Right atrium auricular region (tissue), 2 donors: Measurements from ENCODE around the gene GAL3ST2. TPM values are rescaled to one million over a fixed set of nuclear protein-coding genes. Genes with fewer than 3 reads are reported as not detected.
"Not testable (repeated sequence)": the region's sequence is repeated elsewhere in the genome, so short reads cannot be mapped to it uniquely, and the experiment has no call there.

Source experiments
- DNase-seq: peaks from one replicate; pipeline ENCODE4 v3.0.0-alpha.2; 2019; ENCODE audit warnings: low spot score
- H3K27ac ChIP-seq, 2 donors: fragments of 200-600 bp; sonication (generic); 1 replicate in 1 of 2; 2 replicates in 1 of 2; pipeline ENCODE4 v1.5.1; 2016 to 2019
- H3K27me3 ChIP-seq, 2 donors: fragments of 200-600 bp; sonication (generic); one replicate each; pipeline versions ENCODE4 v1.5.1 to v1.6.0; 2017 to 2019
- H3K36me3 ChIP-seq: fragments of 200-600 bp; sonication (generic); one replicate; pipeline ENCODE4 v1.5.1; 2016
- H3K4me1 ChIP-seq, 2 donors: fragments of 200-600 bp; sonication (generic); one replicate each; pipeline versions ENCODE4 v1.5.1 to v1.6.0; 2017 to 2019
- H3K4me3 ChIP-seq, 2 donors: fragments of 200-600 bp; sonication (generic); 1 replicate in 1 of 2; 2 replicates in 1 of 2; pipeline ENCODE4 v1.5.1; 2017 to 2019; ENCODE audit warnings: mild to moderate bottlenecking in 1 of 2, moderate library complexity in 1 of 2
- H3K9me3 ChIP-seq, 2 donors: fragments of 200-600 bp; sonication (generic); one replicate each; pipeline ENCODE4 v1.5.1; 2019
- CTCF ChIP-seq, 2 donors: fragments of 200-600 bp; sonication (generic); IDR thresholded peaks; one replicate each; pipeline ENCODE4 v1.5.1; 2019; ENCODE audit warnings: antibody characterized with exemption in 2 of 2
- total RNA-seq, 2 donors: library from RNA; depleted of rRNA; stranded (reverse); fragments of >200 nt; gene quantifications; one replicate each; pipeline ENCODE4 v1.1.0, GENCODE V29; 2016

GAL3ST2 gene
- total RNA-seq, 2 donors from 2014 or later, result 0.56 to 1.1 TPM

- no peaks in the 10 kb centered on the region for H3K27me3 ChIP-seq
- no peak for TF ChIP-seq CTCF (IDR thresholded peaks at IDR 0.05)
- H3K27ac ChIP-seq, result no peak overlapping the region
- no peaks in the 10 kb centered on the region for H3K9me3 ChIP-seq
- no peaks in the 10 kb centered on the region for H3K36me3 ChIP-seq
- peaks cover 0 to 5% of the 10 kb centered on the region in 2 donors for H3K4me1 ChIP-seq
- no peak overlapping the region for H3K4me3 ChIP-seq
- peak; percentile 57 for DNase-seq
Observed at GRCh38 chr2:241817126-241817820, 40.7 kb downstream of the GAL3ST2 start.

GRCh38 chr2:241817821-241818215 lies 41.2 kb downstream of the GAL3ST2 start:
- H3K27ac ChIP-seq, H3K36me3 ChIP-seq, H3K9me3 ChIP-seq, H3K4me1 ChIP-seq, H3K4me3 ChIP-seq, H3K27me3 ChIP-seq: not testable (repeated sequence)
- peak; percentile 47 for DNase-seq

DNA sequence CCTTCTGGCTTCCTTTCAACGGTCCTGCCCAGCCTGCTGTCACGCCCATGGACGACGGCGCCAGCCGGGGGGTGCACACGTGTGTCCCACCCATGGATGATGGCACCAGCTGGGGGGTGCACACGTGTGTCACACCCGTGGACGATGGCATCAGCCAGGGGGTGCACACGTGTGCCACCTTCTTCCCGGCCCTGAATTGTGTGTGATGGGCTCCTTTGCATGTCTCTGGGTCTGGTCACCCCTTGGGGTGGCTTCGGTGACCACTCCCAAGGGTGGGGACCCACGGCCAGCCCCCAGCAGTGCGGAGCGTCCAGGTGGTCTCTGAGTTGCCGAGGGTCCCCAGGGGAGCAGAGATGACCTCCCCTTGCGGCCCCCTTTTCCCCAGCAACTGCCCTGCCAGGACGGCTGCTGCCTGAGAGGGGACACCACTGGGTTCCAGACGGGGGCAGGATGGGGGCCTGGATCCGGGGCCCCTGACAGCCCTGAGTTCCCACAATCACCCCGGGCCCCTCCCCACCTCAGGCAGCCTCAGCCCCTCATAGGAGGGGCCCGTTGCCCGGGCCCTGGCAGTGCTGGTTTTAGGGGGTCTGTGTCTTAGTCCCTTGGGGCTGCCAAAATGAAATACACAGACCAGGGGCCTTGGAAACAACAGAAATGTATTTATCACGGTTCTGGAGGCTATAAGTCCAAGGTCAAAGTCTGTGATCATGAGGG lies 41.8 kb downstream of the GAL3ST2 start:
- DNase-seq, result no peak
- no peak for TF ChIP-seq CTCF (IDR thresholded peaks at IDR 0.05)

GRCh38 chr2:241818943-241819270 lies 42.3 kb downstream of the GAL3ST2 start:
- H3K36me3 ChIP-seq, result no peaks in the 10 kb centered on the region
- no peak for TF ChIP-seq CTCF (IDR thresholded peaks at IDR 0.05)
- DNase-seq, result peak; percentile 56
- no peak overlapping the region for H3K27ac ChIP-seq
- H3K27me3 ChIP-seq, result no peaks in the 10 kb centered on the region
- peaks cover 0 to 5% of the 10 kb centered on the region in 2 donors for H3K4me1 ChIP-seq
- H3K9me3 ChIP-seq, result no peaks in the 10 kb centered on the region
- no peak overlapping the region for H3K4me3 ChIP-seq

More for the DNA sequence above, 41.8 kb downstream of the GAL3ST2 start:
- Histone ChIP-seq H3K27ac (no peak overlapping the region), H3K4me3 (no peak overlapping the region), H3K27me3 (no peaks in the 10 kb centered on the region), H3K9me3 (no peaks in the 10 kb centered on the region), H3K36me3 (no peaks in the 10 kb centered on the region), H3K4me1 (peaks cover 0 to 5% of the 10 kb centered on the region in 2 donors)

- not testable (repeated sequence) for H3K27ac ChIP-seq, H3K27me3 ChIP-seq, H3K4me1 ChIP-seq, H3K36me3 ChIP-seq, H3K9me3 ChIP-seq, H3K4me3 ChIP-seq
- DNase-seq, result peak; percentile 49
Observed at GRCh38 chr2:241819947-241820624, 43.5 kb downstream of the GAL3ST2 start.

- Histone ChIP-seq H3K4me3 (no peak overlapping the region), H3K4me1 (peaks cover 0 to 5% of the 10 kb centered on the region in 2 donors), H3K27ac (no peak overlapping the region), H3K27me3 (no peaks in the 10 kb centered on the region), H3K9me3 (no peaks in the 10 kb centered on the region), H3K36me3 (no peaks in the 10 kb centered on the region)
- no peak for DNase-seq
- no peak for TF ChIP-seq CTCF (IDR thresholded peaks at IDR 0.05)
Observed at GRCh38 chr2:241820625-241821384, 44.2 kb downstream of the GAL3ST2 start.
